TTC549 (cell line): Measurements from ENCODE around the gene TRPV6.

ENCODE experiments used
- FAIRE-seq: peaks from 2 replicates; lab custom pipeline; 2012; peaks lifted over from hg19 to GRCh38; lab: Jason Lieb, UNC

TRPV6 gene

GRCh38 chr7:142883571-142884285, 1.8 kb downstream of the TRPV6 start:
- no peak for FAIRE-seq

GRCh38 chr7:142883145-142883544, 2.4 kb downstream of the TRPV6 start:
- no peak for FAIRE-seq

- no peak for FAIRE-seq
Measured at GRCh38 chr7:142882338-142882678, 3.2 kb downstream of the TRPV6 start.

GRCh38 chr7:142881586-142882337, 3.8 kb downstream of the TRPV6 start:
- no peak for FAIRE-seq

- no peak for FAIRE-seq
Measured at GRCh38 chr7:142880876-142881505, 4.6 kb downstream of the TRPV6 start.

GRCh38 chr7:142879060-142879459, 6.5 kb downstream of the TRPV6 start:
- FAIRE-seq: no peak

GRCh38 chr7:142878315-142878714, 7.2 kb downstream of the TRPV6 start:
- no peak for FAIRE-seq

- no peak for FAIRE-seq
Measured at GRCh38 chr7:142876991-142877910, 8.3 kb downstream of the TRPV6 start.

- no peak for FAIRE-seq
Measured at GRCh38 chr7:142876236-142876960, 9.1 kb downstream of the TRPV6 start.

- no peak for FAIRE-seq
Measured at GRCh38 chr7:142875456-142875855, 10.1 kb downstream of the TRPV6 start.

- FAIRE-seq: no peak
Measured at GRCh38 chr7:142874837-142875236, 10.7 kb downstream of the TRPV6 start.

GRCh38 chr7:142874409-142874808, 11.1 kb downstream of the TRPV6 start:
- no peak for FAIRE-seq

- FAIRE-seq: no peak
Measured at GRCh38 chr7:142873871-142874270, 11.7 kb downstream of the TRPV6 start.

- FAIRE-seq: no peak
Measured at GRCh38 chr7:142873281-142873784, 12.2 kb downstream of the TRPV6 start.

GRCh38 chr7:142872106-142872675, 13.4 kb downstream of the TRPV6 start:
- FAIRE-seq: no peak

GRCh38 chr7:142871260-142872105, 14.1 kb downstream of the TRPV6 start:
- no peak for FAIRE-seq

GRCh38 chr7:142870566-142871259, 14.8 kb downstream of the TRPV6 start:
- no peak for FAIRE-seq

- no peak for FAIRE-seq
Measured at GRCh38 chr7:142870147-142870559, 15.4 kb downstream of the TRPV6 start.

GRCh38 chr7:142869434-142869833, 16.1 kb downstream of the TRPV6 start:
- no peak for FAIRE-seq
